ENCODE data around the gene SCAP. TPM values are rescaled to one million over a fixed set of nuclear protein-coding genes. Genes with fewer than 3 reads are reported as not detected.
A peak's percentile ranks its signal among the peaks of the same experiment; 100 is the strongest.

SCAP gene
- total and polyA plus RNA-seq, 2 of the 13 experiments (the other 11 are each of a cell fraction or from before 2014, with no cell fraction given): 40.4 to 53.3 TPM

- TF ChIP-seq, protein P1, sequence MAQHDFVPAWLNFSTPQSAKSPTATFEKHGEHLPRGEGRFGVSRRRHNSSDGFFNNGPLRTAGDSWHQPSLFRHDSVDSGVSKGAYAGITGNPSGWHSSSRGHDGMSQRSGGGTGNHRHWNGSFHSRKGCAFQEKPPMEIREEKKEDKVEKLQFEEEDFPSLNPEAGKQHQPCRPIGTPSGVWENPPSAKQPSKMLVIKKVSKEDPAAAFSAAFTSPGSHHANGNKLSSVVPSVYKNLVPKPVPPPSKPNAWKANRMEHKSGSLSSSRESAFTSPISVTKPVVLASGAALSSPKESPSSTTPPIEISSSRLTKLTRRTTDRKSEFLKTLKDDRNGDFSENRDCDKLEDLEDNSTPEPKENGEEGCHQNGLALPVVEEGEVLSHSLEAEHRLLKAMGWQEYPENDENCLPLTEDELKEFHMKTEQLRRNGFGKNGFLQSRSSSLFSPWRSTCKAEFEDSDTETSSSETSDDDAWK (CRISPR knock-in tag; IDR thresholded peaks at IDR 0.05): no peak
- TF ChIP-seq RBM39 (IDR thresholded peaks at IDR 0.05; ENCODE audit: low read depth, low read length, poor library complexity, severe bottlenecking) (no peak), SRSF1 (optimal IDR thresholded peaks at IDR 0.05; ENCODE audit: low read depth, low read length) (no peak), TBX2 (CRISPR knock-in tag; IDR thresholded peaks at IDR 0.05; ENCODE audit: borderline replicate concordance) (peak; percentile 77; the same call in 1 of the 2 replicates), ZNF766 (CRISPR knock-in tag; IDR thresholded peaks at IDR 0.05; ENCODE audit: borderline replicate concordance) (no peak; the same call in none of the 2 replicates), ZNF136 (CRISPR knock-in tag; IDR thresholded peaks at IDR 0.05; ENCODE audit: low read depth) (peak; percentile 62; the same call in 1 of the 2 replicates), TAF15 (IDR thresholded peaks at IDR 0.05; ENCODE audit: low read depth, low read length, poor library complexity, severe bottlenecking) (no peak), ZFP36L1 (CRISPR knock-in tag; IDR thresholded peaks at IDR 0.05) (no peak; the same call in 1 of the 2 replicates), ZBTB42 (CRISPR knock-in tag; IDR thresholded peaks at IDR 0.05) (no peak), EP300 (IDR thresholded peaks at IDR 0.05; ENCODE audit: low read depth in 2 of 2, low read length in 2 of 2) (no peak), EP300 (CRISPR knock-in tag; IDR thresholded peaks at IDR 0.05; ENCODE audit: borderline replicate concordance) (no peak), ZNF564 (CRISPR knock-in tag; IDR thresholded peaks at IDR 0.05) (no peak), NFRKB (IDR thresholded peaks at IDR 0.05) (no peak), HMG20B (CRISPR knock-in tag; conservative IDR thresholded peaks at IDR 0.05) (no peak), NR1H2 (CRISPR knock-in tag; IDR thresholded peaks at IDR 0.05; ENCODE audit: borderline replicate concordance, low read depth) (no peak), ZNF207 (IDR thresholded peaks at IDR 0.05; ENCODE audit: borderline replicate concordance) (no peak), NFYB (CRISPR knock-in tag; IDR thresholded peaks at IDR 0.05) (peak; percentile 50), PRPF4 (IDR thresholded peaks at IDR 0.05; ENCODE audit: low read depth, low read length, poor library complexity, severe bottlenecking) (no peak), FOXJ3 (CRISPR knock-in tag; IDR thresholded peaks at IDR 0.05; ENCODE audit: borderline replicate concordance) (0 out of 2 replicates have a peak, but pooled peaks have one; percentile 32), THAP9 (CRISPR knock-in tag; IDR thresholded peaks at IDR 0.05; ENCODE audit: borderline replicate concordance) (peak; percentile 69; the same call in 1 of the 2 replicates)
- TF ChIP-seq, protein P2, sequence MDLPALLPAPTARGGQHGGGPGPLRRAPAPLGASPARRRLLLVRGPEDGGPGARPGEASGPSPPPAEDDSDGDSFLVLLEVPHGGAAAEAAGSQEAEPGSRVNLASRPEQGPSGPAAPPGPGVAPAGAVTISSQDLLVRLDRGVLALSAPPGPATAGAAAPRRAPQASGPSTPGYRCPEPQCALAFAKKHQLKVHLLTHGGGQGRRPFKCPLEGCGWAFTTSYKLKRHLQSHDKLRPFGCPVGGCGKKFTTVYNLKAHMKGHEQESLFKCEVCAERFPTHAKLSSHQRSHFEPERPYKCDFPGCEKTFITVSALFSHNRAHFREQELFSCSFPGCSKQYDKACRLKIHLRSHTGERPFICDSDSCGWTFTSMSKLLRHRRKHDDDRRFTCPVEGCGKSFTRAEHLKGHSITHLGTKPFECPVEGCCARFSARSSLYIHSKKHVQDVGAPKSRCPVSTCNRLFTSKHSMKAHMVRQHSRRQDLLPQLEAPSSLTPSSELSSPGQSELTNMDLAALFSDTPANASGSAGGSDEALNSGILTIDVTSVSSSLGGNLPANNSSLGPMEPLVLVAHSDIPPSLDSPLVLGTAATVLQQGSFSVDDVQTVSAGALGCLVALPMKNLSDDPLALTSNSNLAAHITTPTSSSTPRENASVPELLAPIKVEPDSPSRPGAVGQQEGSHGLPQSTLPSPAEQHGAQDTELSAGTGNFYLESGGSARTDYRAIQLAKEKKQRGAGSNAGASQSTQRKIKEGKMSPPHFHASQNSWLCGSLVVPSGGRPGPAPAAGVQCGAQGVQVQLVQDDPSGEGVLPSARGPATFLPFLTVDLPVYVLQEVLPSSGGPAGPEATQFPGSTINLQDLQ (CRISPR knock-in tag; IDR thresholded peaks at IDR 0.05): no peak
Measured at GRCh38 chr3:47380601-47381316, 95.0 kb downstream of the SCAP start, which contains the start of gene PTPN23 (continued).

All from HepG2 (cell line).